ENCODE measurements around the gene PPIP5K1. TPM values are rescaled to one million over a fixed set of nuclear protein-coding genes. Genes with fewer than 3 reads are reported as not detected.
A peak's percentile ranks its signal among the peaks of the same experiment; 100 is the strongest.

PPIP5K1 gene
- total and polyA plus RNA-seq, 2 of the 4 experiments (the other 2 are of a cell fraction): 12.7 to 14.2 TPM

GRCh38 chr15:43484455-43484854 is 105.6 kb downstream of the PPIP5K1 start:
- H2BK20ac ChIP-seq (ENCODE audit: low read depth, low read length): no peak overlapping the region
- no peaks in the 10 kb centered on the region for H3K4me1 ChIP-seq (ENCODE audit: control insufficient read depth, insufficient read depth, low read length)
- DNase-seq (no peak), ATAC-seq (ENCODE audit: low read depth) (no peak; the same call in 1 of the 2 replicates)
- intact Hi-C loops (cut with micrococcal nuclease) (no loop called here), dilution Hi-C loops (cut with HindIII; ENCODE audit: low sequenced_read_pairs, unreplicated experiment) (no loop called here), in situ Hi-C loops (cut with MboI; ENCODE audit: low sequenced_read_pairs) (no loop called here)
- H3K9me1 ChIP-seq (ENCODE audit: insufficient read depth, low read length): no peaks in the 10 kb centered on the region; the same call in 1 of the 2 replicates
- H3K9me3 ChIP-seq (ENCODE audit: control insufficient read depth, insufficient read depth, low read length): no peaks in the 10 kb centered on the region
- no peak for TF ChIP-seq USF2 (IDR thresholded peaks at IDR 0.05; ENCODE audit: low read depth, low read length)
- 0 out of 2 replicates have a peak, but pooled peaks have one; percentile 29 for TF ChIP-seq CEBPB (IDR thresholded peaks at IDR 0.05; ENCODE audit: low read depth, low read length)
- no peak overlapping the region for H3K4me2 ChIP-seq (ENCODE audit: low read depth, low read length)
- H2AK5ac ChIP-seq (ENCODE audit: low read depth, low read length): no peak overlapping the region
- WGBS, 2 experiments (ENCODE audit: extremely low coverage in 2 of 2, insufficient read length in 1 of 2): no CpG with 5 or more reads among the region's 2 CpGs
- POLR2A ChIA-PET (ENCODE audit: unreplicated experiment): interaction anchor here (0.6 kb wide), 1 partner anchor 283 kb away, joined by 15 read pairs; no protein-coding TSS in a partner anchor
- no TSS peak for BruUV-seq (replicated peaks)
- H4K20me1 ChIP-seq (ENCODE audit: insufficient read depth, low read length): peaks cover 4% of the 10 kb centered on the region; the same call in 1 of the 2 replicates
- H2BK15ac ChIP-seq (ENCODE audit: low read depth, low read length): no peak overlapping the region
- no peak overlapping the region for H4K5ac ChIP-seq (ENCODE audit: low read depth, low read length)
- no peak overlapping the region for H2BK5ac ChIP-seq (ENCODE audit: low read depth, low read length, poor library complexity, severe bottlenecking)
- H3K27ac ChIP-seq (ENCODE audit: insufficient read depth, low read length): no peak overlapping the region
- H3K9ac ChIP-seq (ENCODE audit: low read depth, low read length): no peak overlapping the region
- H3K4me3 ChIP-seq (ENCODE audit: insufficient read depth, low read depth, low read length): no peak overlapping the region
- peaks cover 20 to 31% of the 10 kb centered on the region in 2 experiments for H3K79me1 ChIP-seq (ENCODE audit: low read depth in 1 of 2, low read length in 2 of 2)
- no peak overlapping the region for H3K4ac ChIP-seq (ENCODE audit: low read depth, low read length)
- no peak overlapping the region for H4K91ac ChIP-seq (ENCODE audit: insufficient read depth, low read depth, low read length)
- no peak overlapping the region for H3K56ac ChIP-seq (ENCODE audit: extremely low read depth, insufficient read depth, low read length)
- no peak overlapping the region for H4K8ac ChIP-seq (ENCODE audit: low read depth in 2 of 2, low read length in 2 of 2)
- H2BK120ac ChIP-seq (ENCODE audit: low read depth, low read length): no peak overlapping the region
- H3K18ac ChIP-seq (ENCODE audit: low read depth, low read length): no peak overlapping the region
- CTCF ChIA-PET: no interaction called here
- H3K23ac ChIP-seq (ENCODE audit: low read depth, low read length): no peak overlapping the region
- H3K36me3 ChIP-seq (ENCODE audit: control insufficient read depth, insufficient read depth, low read length): peaks cover 39% of the 10 kb centered on the region
- no peaks in the 10 kb centered on the region for H3K27me3 ChIP-seq (ENCODE audit: control insufficient read depth, insufficient read depth, low read length)
- H2AFZ ChIP-seq (replicated peaks; ENCODE audit: low read length, poor library complexity): no peak overlapping the region
- H2AK9ac ChIP-seq (replicated peaks; ENCODE audit: low read depth, low read length, poor library complexity): no peak overlapping the region
- H3K14ac ChIP-seq (replicated peaks; ENCODE audit: low read depth, low read length): no peak overlapping the region

Small RNA genes lying within 50 kb of the gene (microRNA-seq; reads per million reads assigned to microRNA genes)
- not detected for gene RNU6-554P (ENCODE audit: insufficient read depth, insufficient read length)
- gene RNU6-610P (ENCODE audit: insufficient read depth, insufficient read length): not detected

Small RNA genes lying within 50 kb of the gene (small RNA-seq; reads per million reads assigned to genes)
- gene RNU6-554P (0 to 1.2 (median 0.08) reads per million in 5 experiments), gene RNU6-610P (0 reads per million in 5 experiments)

Other genes starting within 250 kb of the PPIP5K1 start
- gene ZSCAN29, start 219.2 kb downstream of the PPIP5K1 start, total RNA-seq (2012; rRNA removed): 8.6 and 9.4 TPM in 2 replicates
- gene ZSCAN29, start 219.2 kb downstream of the PPIP5K1 start, polyA plus RNA-seq (2012; rRNA removed): 5.6 and 6.8 TPM in 2 replicates
- gene TUBGCP4, start 219.1 kb downstream of the PPIP5K1 start, total RNA-seq (2012; rRNA removed): 11.9 and 12.7 TPM in 2 replicates
- gene TUBGCP4, start 219.1 kb downstream of the PPIP5K1 start, polyA plus RNA-seq (2012; rRNA removed): 7.7 and 7.9 TPM in 2 replicates
- 64.5 and 73.9 TPM in 2 replicates for gene TP53BP1, start 97.1 kb downstream of the PPIP5K1 start, total RNA-seq (2012; rRNA removed)
- 33.9 and 36.3 TPM in 2 replicates for gene TP53BP1, start 97.1 kb downstream of the PPIP5K1 start, polyA plus RNA-seq (2012; rRNA removed)
- gene MAP1A, start 72.6 kb downstream of the PPIP5K1 start, total RNA-seq (2012; rRNA removed): 47.2 and 48.2 TPM in 2 replicates
- gene MAP1A, start 72.6 kb downstream of the PPIP5K1 start, polyA plus RNA-seq (2012; rRNA removed): 28.7 and 31.3 TPM in 2 replicates
- not detected in 2 replicates for gene CKMT1B, start 3.8 kb upstream of the PPIP5K1 start, total RNA-seq (2012; rRNA removed)
- 0.07 TPM in 1 of 2 replicates, not detected in the other for gene CKMT1B, start 3.8 kb upstream of the PPIP5K1 start, polyA plus RNA-seq (2012; rRNA removed)
- gene STRC, start 28.6 kb upstream of the PPIP5K1 start, total RNA-seq (2012; rRNA removed): not detected in 2 replicates
- gene STRC, start 28.6 kb upstream of the PPIP5K1 start, polyA plus RNA-seq (2012; rRNA removed): 0.20 TPM in 1 of 2 replicates, not detected in the other
- 0.28 and 11.3 TPM in 2 replicates for gene CATSPER2, start 58.6 kb upstream of the PPIP5K1 start, total RNA-seq (2012; rRNA removed)
- gene CATSPER2, start 58.6 kb upstream of the PPIP5K1 start, polyA plus RNA-seq (2012; rRNA removed): 0.41 and 0.85 TPM in 2 replicates
- gene CKMT1A, start 103.7 kb upstream of the PPIP5K1 start, total RNA-seq (2012; rRNA removed): not detected in 2 replicates
- not detected in 2 replicates for gene CKMT1A, start 103.7 kb upstream of the PPIP5K1 start, polyA plus RNA-seq (2012; rRNA removed)
- gene PDIA3, start 156.2 kb upstream of the PPIP5K1 start, total RNA-seq (2012; rRNA removed): 103 and 155 TPM in 2 replicates
- gene PDIA3, start 156.2 kb upstream of the PPIP5K1 start, polyA plus RNA-seq (2012; rRNA removed): 396 and 980 TPM in 2 replicates
- gene ELL3, start 186.8 kb upstream of the PPIP5K1 start, total RNA-seq (2012; rRNA removed): 1.6 and 1.7 TPM in 2 replicates
- 1.2 and 1.3 TPM in 2 replicates for gene ELL3, start 186.8 kb upstream of the PPIP5K1 start, polyA plus RNA-seq (2012; rRNA removed)
- gene SERF2, start 202.1 kb upstream of the PPIP5K1 start, total RNA-seq (2012; rRNA removed): 157 and 526 TPM in 2 replicates
- 2,187 and 2,655 TPM in 2 replicates for gene SERF2, start 202.1 kb upstream of the PPIP5K1 start, polyA plus RNA-seq (2012; rRNA removed)
- gene SERINC4, start 210.0 kb upstream of the PPIP5K1 start, total RNA-seq (2012; rRNA removed): under 0.01 TPM in 1 of 2 replicates, not detected in the other
- gene SERINC4, start 210.0 kb upstream of the PPIP5K1 start, polyA plus RNA-seq (2012; rRNA removed): 0.09 TPM in 1 of 2 replicates, not detected in the other
- gene HYPK, start 210.4 kb upstream of the PPIP5K1 start, total RNA-seq (2012; rRNA removed): 1.4 and 5.3 TPM in 2 replicates
- gene HYPK, start 210.4 kb upstream of the PPIP5K1 start, polyA plus RNA-seq (2012; rRNA removed): 7.2 and 9.1 TPM in 2 replicates
- 28.5 and 32.2 TPM in 2 replicates for gene MFAP1, start 234.5 kb upstream of the PPIP5K1 start, total RNA-seq (2012; rRNA removed)
- gene MFAP1, start 234.5 kb upstream of the PPIP5K1 start, polyA plus RNA-seq (2012; rRNA removed): 20.8 and 21.6 TPM in 2 replicates
- 25.8 and 28.9 TPM in 2 replicates for gene WDR76, start 236.8 kb upstream of the PPIP5K1 start, total RNA-seq (2012; rRNA removed)
- 4.7 and 4.8 TPM in 2 replicates for gene WDR76, start 236.8 kb upstream of the PPIP5K1 start, polyA plus RNA-seq (2012; rRNA removed)